ENCODE data around the gene MYO9A. TPM values are rescaled to one million over a fixed set of nuclear protein-coding genes. Genes with fewer than 3 reads are reported as not detected.

The MYO9A gene
- total RNA-seq, 2 experiments from 2014 or later = 18.3 to 20.2 TPM

DNA sequence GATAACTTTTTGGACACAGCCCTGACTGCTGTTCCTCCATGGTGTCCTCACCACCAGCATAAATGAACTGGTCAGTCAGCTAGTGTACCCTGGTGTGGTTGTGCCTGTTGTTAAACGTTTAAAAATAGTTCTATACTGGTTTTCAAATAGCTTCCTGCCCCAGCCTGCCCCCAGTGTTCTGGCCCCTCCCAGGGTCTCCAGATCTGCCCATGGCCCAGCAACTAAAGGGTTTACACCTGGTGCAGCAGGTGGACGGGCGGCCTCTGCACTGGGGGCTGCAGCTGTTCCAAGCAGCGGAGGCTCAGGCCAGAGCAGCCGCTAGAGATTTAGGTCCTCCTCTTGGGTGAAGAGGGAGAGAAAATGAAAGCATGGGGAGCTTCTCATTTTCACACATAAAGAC, 313.7 kb downstream of the MYO9A start:
- no peak overlapping the region for H3K27ac Mint-ChIP-seq
- H3K4me1 Mint-ChIP-seq (ENCODE audit: low read depth) = no peaks in the 10 kb centered on the region

GRCh38 chr15:71802770-71803169, 315.2 kb downstream of the MYO9A start:
- Mint-ChIP-seq H3K4me3 (no peak overlapping the region), H3K27me3 (peaks cover 14% of the 10 kb centered on the region), H3K27ac (no peak overlapping the region), H3K4me1 (ENCODE audit: low read depth) (no peaks in the 10 kb centered on the region), H3K36me3 (no peaks in the 10 kb centered on the region), H3K9me3 (no peaks in the 10 kb centered on the region)
- DNase-seq = peak; percentile 68
- intact Hi-C loops (cut with micrococcal nuclease) = loop anchor here (1.0 kb wide), 1 partner anchor 354 kb away; no protein-coding TSS in a partner anchor
- POLR2A ChIA-PET = no interaction called here
- CTCF ChIA-PET = interaction anchor here (0.8 to 5.2 kb wide), 9 partner anchors 11 to 416 kb away, joined by 3 to 33 read pairs (median 4); no protein-coding TSS in a partner anchor

More for the DNA sequence above, 313.7 kb downstream of the MYO9A start:
- ChIA-PET CTCF (interaction anchor here (0.8 to 5.2 kb wide), 5 partner anchors 24 to 352 kb away, joined by 3 to 33 read pairs (median 4); no protein-coding TSS in a partner anchor), POLR2A (no interaction called here)
- Mint-ChIP-seq H3K27me3 (peaks cover 14% of the 10 kb centered on the region), H3K9me3 (no peaks in the 10 kb centered on the region), H3K4me3 (no peak overlapping the region), H3K36me3 (no peaks in the 10 kb centered on the region)
- no peak for DNase-seq
- intact Hi-C loops (cut with micrococcal nuclease) = no loop called here

DNA sequence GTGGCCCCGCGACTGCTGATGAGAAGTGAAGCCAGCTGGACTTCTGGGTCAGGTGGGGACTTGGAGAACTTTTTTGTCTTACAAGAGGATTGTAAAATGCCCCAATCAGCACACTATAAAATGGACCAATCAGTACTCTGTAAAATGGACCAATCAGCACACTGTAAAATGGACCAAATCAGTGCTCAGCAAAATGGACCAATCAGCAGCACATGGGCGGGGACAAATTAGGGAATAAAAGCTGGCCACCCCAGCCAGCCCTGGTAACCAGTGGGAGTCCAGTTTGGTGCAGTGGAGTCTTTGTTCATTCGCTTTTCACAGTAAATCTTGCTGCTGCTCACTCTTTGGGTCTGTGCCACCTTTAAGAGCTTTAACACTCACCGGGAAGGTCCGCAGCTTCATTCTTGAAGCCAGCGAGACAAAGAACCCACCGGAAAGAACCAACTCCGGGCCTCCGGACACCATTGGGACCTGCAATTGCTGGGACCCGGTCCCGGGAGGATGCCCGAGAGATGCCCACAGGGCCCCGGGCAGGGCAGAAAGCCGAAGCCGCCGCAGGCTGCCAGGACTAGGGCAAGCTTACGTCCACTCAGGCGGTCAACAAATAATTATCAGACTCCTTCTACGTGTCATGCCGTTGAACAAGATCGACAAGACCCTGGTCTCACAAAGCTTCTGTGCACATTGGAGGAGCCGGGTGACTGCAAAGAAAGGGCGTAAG, 315.9 kb downstream of the MYO9A start:
- ChIA-PET CTCF (interaction anchor here (0.8 to 5.2 kb wide), 16 partner anchors 11 to 416 kb away, joined by 3 to 33 read pairs (median 4); no protein-coding TSS in a partner anchor), POLR2A (no interaction called here)
- H3K4me1 Mint-ChIP-seq (ENCODE audit: low read depth) = no peaks in the 10 kb centered on the region
- peaks cover 14% of the 10 kb centered on the region for H3K27me3 Mint-ChIP-seq
- no peaks in the 10 kb centered on the region for H3K36me3 Mint-ChIP-seq
- intact Hi-C loops (cut with micrococcal nuclease) = loop anchor here (1.0 kb wide), 2 partner anchors 58 to 354 kb away; no protein-coding TSS in a partner anchor
- H3K4me3 Mint-ChIP-seq = no peak overlapping the region
- DNase-seq = no peak
- no peak overlapping the region for H3K27ac Mint-ChIP-seq
- no peaks in the 10 kb centered on the region for H3K9me3 Mint-ChIP-seq

- H3K27me3 Mint-ChIP-seq = peaks cover 14% of the 10 kb centered on the region
- intact Hi-C loops (cut with micrococcal nuclease) = loop anchor here (1.0 kb wide), 1 partner anchor 57 kb away; no protein-coding TSS in a partner anchor
- H3K9me3 Mint-ChIP-seq = no peaks in the 10 kb centered on the region
- POLR2A ChIA-PET = no interaction called here
- H3K4me1 Mint-ChIP-seq (ENCODE audit: low read depth) = no peaks in the 10 kb centered on the region
- no peak overlapping the region for H3K27ac Mint-ChIP-seq
- peak; percentile 33 for DNase-seq
- no peak overlapping the region for H3K4me3 Mint-ChIP-seq
- H3K36me3 Mint-ChIP-seq = no peaks in the 10 kb centered on the region
- CTCF ChIA-PET = interaction anchor here (1.0 to 5.2 kb wide), 11 partner anchors 12 to 355 kb away, joined by 3 to 33 read pairs (median 5); no protein-coding TSS in a partner anchor
Observed at GRCh38 chr15:71800835-71801745, 316.9 kb downstream of the MYO9A start.

GRCh38 chr15:71800190-71800589, 317.8 kb downstream of the MYO9A start:
- intact Hi-C loops (cut with micrococcal nuclease) = no loop called here
- CTCF ChIA-PET = interaction anchor here (0.8 to 5.2 kb wide), 4 partner anchors 11 to 56 kb away, joined by 3 to 33 read pairs (median 12); no protein-coding TSS in a partner anchor
- H3K4me3 Mint-ChIP-seq = no peak overlapping the region
- H3K4me1 Mint-ChIP-seq (ENCODE audit: low read depth) = no peaks in the 10 kb centered on the region
- H3K36me3 Mint-ChIP-seq = no peaks in the 10 kb centered on the region
- POLR2A ChIA-PET = no interaction called here
- peaks cover 14% of the 10 kb centered on the region for H3K27me3 Mint-ChIP-seq
- no peak overlapping the region for H3K27ac Mint-ChIP-seq
- no peaks in the 10 kb centered on the region for H3K9me3 Mint-ChIP-seq
- no peak for DNase-seq

DNA sequence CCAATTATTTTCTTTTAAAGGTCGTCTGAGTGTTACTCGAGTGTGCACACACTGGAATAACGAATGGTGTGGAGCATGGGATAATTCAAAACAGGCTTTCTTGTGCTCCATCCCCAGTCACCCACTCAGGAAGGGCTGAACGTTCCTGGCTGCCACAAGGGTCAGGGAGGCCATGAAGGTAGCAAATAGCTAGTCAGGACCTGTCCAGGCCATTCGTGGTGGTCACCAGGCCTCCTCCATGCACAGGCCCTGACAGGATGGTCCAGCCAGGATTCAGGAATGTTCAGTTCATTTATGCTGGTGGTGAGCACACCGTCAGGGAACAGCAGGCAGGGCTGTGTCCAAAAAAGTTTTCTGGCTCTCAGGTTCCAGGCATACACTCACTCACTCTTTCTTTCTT, 319.3 kb downstream of the MYO9A start:
- ChIA-PET POLR2A (no interaction called here), CTCF (interaction anchor here (0.6 to 1.1 kb wide), 2 partner anchors 19 to 358 kb away, joined by 3 to 5 read pairs; no protein-coding TSS in a partner anchor)
- intact Hi-C loops (cut with micrococcal nuclease) = no loop called here
- Mint-ChIP-seq H3K27ac (no peak overlapping the region), H3K9me3 (no peaks in the 10 kb centered on the region), H3K4me3 (no peak overlapping the region), H3K27me3 (peaks cover 14% of the 10 kb centered on the region), H3K4me1 (ENCODE audit: low read depth) (no peaks in the 10 kb centered on the region), H3K36me3 (no peaks in the 10 kb centered on the region)
- DNase-seq = no peak

DNA sequence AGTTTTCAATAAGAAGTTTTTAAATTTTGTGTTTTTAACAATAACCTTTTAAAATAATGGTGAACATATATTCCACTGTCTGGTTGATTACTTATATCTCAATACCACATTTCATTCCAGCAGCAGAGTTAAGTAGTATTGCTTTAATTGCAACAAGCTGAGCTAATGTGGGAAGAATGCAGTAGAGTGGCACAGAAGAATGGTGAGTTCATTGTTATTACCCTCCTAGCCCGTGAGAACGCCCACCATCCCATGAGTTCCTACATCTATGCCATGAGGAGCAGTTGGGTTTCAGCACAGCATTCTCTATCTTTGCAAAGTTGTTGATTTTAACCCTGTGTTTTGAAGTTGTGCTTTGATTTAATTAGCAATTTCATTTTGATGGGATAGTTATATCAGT, 325.4 kb downstream of the MYO9A start:
- intact Hi-C loops (cut with micrococcal nuclease) = no loop called here
- no peaks in the 10 kb centered on the region for H3K36me3 Mint-ChIP-seq
- no peak for DNase-seq
- H3K4me1 Mint-ChIP-seq (ENCODE audit: low read depth) = no peaks in the 10 kb centered on the region
- no peak overlapping the region for H3K27ac Mint-ChIP-seq
- no peak overlapping the region for H3K4me3 Mint-ChIP-seq
- POLR2A ChIA-PET = no interaction called here
- CTCF ChIA-PET = no interaction called here
- peaks cover 5% of the 10 kb centered on the region for H3K27me3 Mint-ChIP-seq
- H3K9me3 Mint-ChIP-seq = no peaks in the 10 kb centered on the region

GRCh38 chr15:71791975-71792374, 326.0 kb downstream of the MYO9A start:
- Mint-ChIP-seq H3K27ac (no peak overlapping the region), H3K4me1 (ENCODE audit: low read depth) (no peaks in the 10 kb centered on the region), H3K4me3 (no peak overlapping the region), H3K27me3 (peaks cover 5% of the 10 kb centered on the region), H3K36me3 (no peaks in the 10 kb centered on the region), H3K9me3 (no peaks in the 10 kb centered on the region)
- ChIA-PET CTCF (no interaction called here), POLR2A (no interaction called here)
- intact Hi-C loops (cut with micrococcal nuclease) = no loop called here
- no peak for DNase-seq

DNA sequence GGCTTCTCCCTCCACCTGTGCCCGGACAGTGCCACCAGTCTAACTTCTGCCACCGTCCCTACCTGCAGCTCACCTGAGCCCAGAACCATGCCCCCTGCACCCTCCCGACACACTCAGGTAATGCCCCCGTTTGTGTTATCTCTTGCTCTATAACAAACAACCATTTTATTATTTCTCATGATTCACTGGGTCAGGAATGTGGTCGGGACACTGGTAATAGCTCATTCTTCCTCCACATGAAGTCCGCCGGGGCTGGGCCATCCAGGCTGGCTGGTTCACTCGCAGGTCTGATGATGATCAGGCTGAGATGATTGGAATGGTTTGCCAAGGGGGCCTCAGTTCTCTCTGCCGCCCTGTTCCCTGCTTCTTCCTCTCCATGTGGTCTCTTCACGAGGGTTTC, 327.9 kb downstream of the MYO9A start:
- DNase-seq = no peak
- H3K9me3 Mint-ChIP-seq = no peaks in the 10 kb centered on the region

DNA sequence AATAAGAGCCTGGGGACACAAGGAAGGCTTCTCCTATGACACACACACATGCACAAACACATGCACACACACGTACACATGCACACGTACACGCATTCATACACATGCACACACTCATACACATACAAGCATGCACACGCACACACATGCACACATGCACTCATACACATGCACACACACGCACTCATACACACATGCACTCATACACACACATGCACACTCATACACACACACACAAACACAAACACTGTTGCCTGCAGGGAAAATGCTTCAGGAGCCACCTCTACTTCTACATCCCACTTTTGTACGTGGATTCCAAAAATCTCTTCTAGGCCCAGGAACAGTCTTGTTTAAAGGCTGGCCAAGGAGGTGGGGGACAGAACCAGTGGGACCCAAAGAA, 328.3 kb downstream of the MYO9A start:
- no peak overlapping the region for H3K4me3 Mint-ChIP-seq
- H3K9me3 Mint-ChIP-seq = no peaks in the 10 kb centered on the region
- intact Hi-C loops (cut with micrococcal nuclease) = no loop called here
- H3K4me1 Mint-ChIP-seq (ENCODE audit: low read depth) = no peaks in the 10 kb centered on the region
- no peak for DNase-seq
- H3K27ac Mint-ChIP-seq = no peak overlapping the region
- ChIA-PET POLR2A (no interaction called here), CTCF (interaction anchor here (1.0 kb wide), 1 partner anchor 11 kb away, joined by 4 read pairs; no protein-coding TSS in a partner anchor)
- peaks cover 14% of the 10 kb centered on the region for H3K27me3 Mint-ChIP-seq
- no peaks in the 10 kb centered on the region for H3K36me3 Mint-ChIP-seq

More for the DNA sequence above, 327.9 kb downstream of the MYO9A start:
- Mint-ChIP-seq H3K4me3 (no peak overlapping the region), H3K36me3 (no peaks in the 10 kb centered on the region), H3K27ac (no peak overlapping the region), H3K4me1 (ENCODE audit: low read depth) (no peaks in the 10 kb centered on the region), H3K27me3 (peaks cover 9% of the 10 kb centered on the region)
- intact Hi-C loops (cut with micrococcal nuclease) = no loop called here
- ChIA-PET POLR2A (no interaction called here), CTCF (no interaction called here)

- no peak for DNase-seq
- Mint-ChIP-seq H3K27me3 (peaks cover 16% of the 10 kb centered on the region), H3K4me3 (no peak overlapping the region), H3K4me1 (ENCODE audit: low read depth) (no peaks in the 10 kb centered on the region), H3K9me3 (no peaks in the 10 kb centered on the region), H3K36me3 (no peaks in the 10 kb centered on the region), H3K27ac (no peak overlapping the region)
- ChIA-PET POLR2A (no interaction called here), CTCF (interaction anchor here (1.0 kb wide), 1 partner anchor 12 kb away, joined by 4 read pairs; no protein-coding TSS in a partner anchor)
- intact Hi-C loops (cut with micrococcal nuclease) = no loop called here
Observed at GRCh38 chr15:71788646-71789579, 329.0 kb downstream of the MYO9A start.
